ENCODE measurements around the gene HABP2.

Gene HABP2

GRCh38 chr10:113622831-113623230, 70.0 kb downstream of the HABP2 start:
- DNase-seq (ENCODE audit: low read depth): no peak
- TF ChIP-seq CTCF (IDR thresholded peaks at IDR 0.05; ENCODE audit: low read depth, low read length): no peak
- TF ChIP-seq POLR2A (IDR thresholded peaks at IDR 0.05; ENCODE audit: extremely low read depth, insufficient read length): no peak
- no peak for TF ChIP-seq MAX (IDR thresholded peaks at IDR 0.05; ENCODE audit: low read depth, low read length)
- no peak for TF ChIP-seq MYC (IDR thresholded peaks at IDR 0.05; ENCODE audit: low read depth, low read length)
- H3K4me3 ChIP-seq (ENCODE audit: low read depth, low read length): no peak overlapping the region

- DNase-seq (ENCODE audit: low read depth): no peak
- TF ChIP-seq CTCF (IDR thresholded peaks at IDR 0.05; ENCODE audit: low read depth, low read length) (no peak), MYC (IDR thresholded peaks at IDR 0.05; ENCODE audit: low read depth, low read length) (no peak), POLR2A (IDR thresholded peaks at IDR 0.05; ENCODE audit: extremely low read depth, insufficient read length) (no peak), MAX (IDR thresholded peaks at IDR 0.05; ENCODE audit: low read depth, low read length) (no peak)
Observed at GRCh38 chr10:113625461-113626186, 72.8 kb downstream of the HABP2 start.

GRCh38 chr10:113626809-113627355, 74.0 kb downstream of the HABP2 start:
- no peak for TF ChIP-seq POLR2A (IDR thresholded peaks at IDR 0.05; ENCODE audit: extremely low read depth, insufficient read length)
- no peak for TF ChIP-seq MYC (IDR thresholded peaks at IDR 0.05; ENCODE audit: low read depth, low read length)
- TF ChIP-seq CTCF (IDR thresholded peaks at IDR 0.05; ENCODE audit: low read depth, low read length): no peak
- TF ChIP-seq MAX (IDR thresholded peaks at IDR 0.05; ENCODE audit: low read depth, low read length): no peak
- H3K4me3 ChIP-seq (ENCODE audit: low read depth, low read length): no peak overlapping the region
- no peak for DNase-seq (ENCODE audit: low read depth)

More at GRCh38 chr10:113625461-113626186, 72.8 kb downstream of the HABP2 start:
- H3K4me3 ChIP-seq (ENCODE audit: low read depth, low read length): no peak overlapping the region

GRCh38 chr10:113627836-113628235, 75.0 kb downstream of the HABP2 start:
- TF ChIP-seq CTCF (IDR thresholded peaks at IDR 0.05; ENCODE audit: low read depth, low read length) (no peak), POLR2A (IDR thresholded peaks at IDR 0.05; ENCODE audit: extremely low read depth, insufficient read length) (no peak), MYC (IDR thresholded peaks at IDR 0.05; ENCODE audit: low read depth, low read length) (no peak), MAX (IDR thresholded peaks at IDR 0.05; ENCODE audit: low read depth, low read length) (no peak)

DNA sequence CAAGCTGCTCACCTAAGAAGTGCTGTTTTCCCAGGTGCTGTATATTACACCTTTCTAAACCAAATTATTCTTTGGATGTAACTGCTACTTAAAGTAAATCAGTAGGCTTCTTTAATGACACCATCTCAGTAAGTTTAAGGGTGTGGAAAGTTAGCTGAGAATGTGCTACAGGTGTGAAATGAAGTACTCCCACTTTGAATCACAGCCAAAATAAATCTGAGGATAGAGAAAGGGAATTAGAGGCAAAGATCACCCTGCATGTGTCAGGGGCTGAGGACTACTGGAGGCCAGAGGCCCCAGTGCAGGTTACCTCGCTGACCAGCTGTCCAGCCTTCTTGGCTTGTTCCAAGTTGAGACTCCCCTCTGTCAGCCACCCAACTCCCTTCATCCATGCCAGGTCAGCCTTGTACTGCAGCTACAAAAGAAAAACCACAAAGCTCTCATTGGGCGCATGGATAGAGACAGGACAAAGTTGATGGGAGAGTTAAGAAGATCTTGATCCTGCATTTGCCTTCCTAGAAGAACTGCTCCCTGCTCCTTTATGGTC, 75.8 kb downstream of the HABP2 start:
- TF ChIP-seq MYC (IDR thresholded peaks at IDR 0.05; ENCODE audit: low read depth, low read length) (no peak), POLR2A (IDR thresholded peaks at IDR 0.05; ENCODE audit: extremely low read depth, insufficient read length) (no peak), CTCF (IDR thresholded peaks at IDR 0.05; ENCODE audit: low read depth, low read length) (no peak), MAX (IDR thresholded peaks at IDR 0.05; ENCODE audit: low read depth, low read length) (no peak)

More at GRCh38 chr10:113627836-113628235, 75.0 kb downstream of the HABP2 start:
- no peak overlapping the region for H3K4me3 ChIP-seq (ENCODE audit: low read depth, low read length)
- no peak for DNase-seq (ENCODE audit: low read depth)

More for the DNA sequence above, 75.8 kb downstream of the HABP2 start:
- DNase-seq (ENCODE audit: low read depth): no peak
- H3K4me3 ChIP-seq (ENCODE audit: low read depth, low read length): no peak overlapping the region
